Glutamatergic neuron (in vitro differentiated cells): ENCODE data around the gene GSE1. TPM values are rescaled to one million over a fixed set of nuclear protein-coding genes. Genes with fewer than 3 reads are reported as not detected.

Source experiments
- DNase-seq: peaks from one replicate; pipeline ENCODE4 v3.0.0; 2022
- H3K27ac Mint-ChIP-seq: one replicate; pipeline ENCODE4 v1.8.0; 2020; ENCODE audit warnings: mild to moderate bottlenecking, mixed read lengths, inconsistent platforms; ENCODE audit not compliant: unreplicated experiment
- H3K27me3 Mint-ChIP-seq: one replicate; pipeline ENCODE4 v1.8.0; 2020; ENCODE audit warnings: mild to moderate bottlenecking, moderate library complexity, mixed read lengths, inconsistent platforms; ENCODE audit not compliant: unreplicated experiment
- H3K36me3 Mint-ChIP-seq: one replicate; pipeline ENCODE4 v1.8.0; 2020; ENCODE audit warnings: mild to moderate bottlenecking, mixed read lengths, inconsistent platforms; ENCODE audit not compliant: unreplicated experiment
- H3K4me1 Mint-ChIP-seq: one replicate; pipeline ENCODE4 v1.8.0; 2020; ENCODE audit warnings: mild to moderate bottlenecking, low read depth, mixed read lengths, inconsistent platforms; ENCODE audit not compliant: unreplicated experiment
- H3K4me3 Mint-ChIP-seq: one replicate; pipeline ENCODE4 v1.8.0; 2020; ENCODE audit warnings: mild to moderate bottlenecking, mixed read lengths, inconsistent platforms; ENCODE audit not compliant: unreplicated experiment
- H3K9me3 Mint-ChIP-seq: one replicate; pipeline ENCODE4 v1.8.0; 2020; ENCODE audit warnings: mild to moderate bottlenecking, moderate library complexity, mixed read lengths, inconsistent platforms; ENCODE audit not compliant: unreplicated experiment
- total RNA-seq: library from RNA; stranded (reverse); fragmentation: NEBNext Ultra II Directional; extraction: Animal tissue kit (Norgen Biotek cat#: 25700); gene quantifications from one replicate; pipeline ENCODE4 v1.2.1, GENCODE V29; 2021; ENCODE audit not compliant: unreplicated experiment
- TF ChIP-seq, protein P1 (sequence below): fragments of 200-600 bp; sonication (generic); IDR thresholded peaks from one replicate; pipeline ENCODE4 v1.5.0; 2021; ENCODE audit not compliant: partially characterized antibody, unreplicated experiment

GSE1 gene
- total RNA-seq, 1 donor from 2014 or later, result 473 TPM

DNA sequence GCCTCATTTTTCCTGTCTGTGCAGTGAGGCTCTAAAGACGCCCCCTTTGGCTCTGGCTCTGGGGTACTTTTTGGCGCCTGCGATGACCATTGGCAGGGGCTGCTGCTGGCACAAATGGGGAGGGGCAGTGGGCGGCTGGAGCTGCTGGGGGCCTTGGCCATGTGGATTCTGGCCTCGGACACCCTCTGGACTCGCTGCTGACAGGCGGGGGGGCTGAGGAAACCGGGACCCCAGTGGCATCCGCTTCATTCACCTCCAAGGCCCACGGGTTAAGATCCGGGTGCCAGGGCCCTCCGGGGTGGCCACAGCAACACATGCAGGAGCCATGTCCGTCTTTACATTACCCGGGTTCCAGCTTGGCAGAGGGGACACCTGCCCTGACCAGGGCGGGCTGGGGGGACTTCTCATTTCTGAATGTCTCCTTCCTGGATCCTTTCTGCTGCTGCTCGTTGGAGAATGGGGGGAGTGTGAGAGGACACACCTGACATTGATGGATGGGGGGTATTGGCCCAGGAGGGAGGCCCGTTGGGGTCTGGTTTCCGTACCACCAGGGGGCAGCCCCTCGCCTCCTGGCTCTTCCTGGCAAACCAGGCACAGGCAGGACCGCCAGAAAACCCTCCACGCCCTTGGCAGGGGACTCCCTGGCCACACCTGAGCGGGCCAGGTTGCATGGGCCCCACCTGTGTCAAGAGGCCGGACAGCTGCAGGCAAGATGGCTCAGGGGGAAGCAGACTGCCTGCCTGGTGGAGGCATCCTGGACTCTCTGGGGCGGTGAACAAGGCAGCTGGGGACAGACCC is 21.8 kb downstream of the GSE1 start:
- TF ChIP-seq, protein P1, sequence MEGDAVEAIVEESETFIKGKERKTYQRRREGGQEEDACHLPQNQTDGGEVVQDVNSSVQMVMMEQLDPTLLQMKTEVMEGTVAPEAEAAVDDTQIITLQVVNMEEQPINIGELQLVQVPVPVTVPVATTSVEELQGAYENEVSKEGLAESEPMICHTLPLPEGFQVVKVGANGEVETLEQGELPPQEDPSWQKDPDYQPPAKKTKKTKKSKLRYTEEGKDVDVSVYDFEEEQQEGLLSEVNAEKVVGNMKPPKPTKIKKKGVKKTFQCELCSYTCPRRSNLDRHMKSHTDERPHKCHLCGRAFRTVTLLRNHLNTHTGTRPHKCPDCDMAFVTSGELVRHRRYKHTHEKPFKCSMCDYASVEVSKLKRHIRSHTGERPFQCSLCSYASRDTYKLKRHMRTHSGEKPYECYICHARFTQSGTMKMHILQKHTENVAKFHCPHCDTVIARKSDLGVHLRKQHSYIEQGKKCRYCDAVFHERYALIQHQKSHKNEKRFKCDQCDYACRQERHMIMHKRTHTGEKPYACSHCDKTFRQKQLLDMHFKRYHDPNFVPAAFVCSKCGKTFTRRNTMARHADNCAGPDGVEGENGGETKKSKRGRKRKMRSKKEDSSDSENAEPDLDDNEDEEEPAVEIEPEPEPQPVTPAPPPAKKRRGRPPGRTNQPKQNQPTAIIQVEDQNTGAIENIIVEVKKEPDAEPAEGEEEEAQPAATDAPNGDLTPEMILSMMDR, result peak; percentile 42
- DNase-seq, result no peak
- Mint-ChIP-seq H3K27me3 (peaks cover 19% of the 10 kb centered on the region), H3K4me1 (peaks cover 13% of the 10 kb centered on the region), H3K4me3 (peak overlapping the region; percentile 46), H3K36me3 (no peaks in the 10 kb centered on the region), H3K27ac (peak overlapping the region; percentile 64), H3K9me3 (peaks cover 27% of the 10 kb centered on the region)

DNA sequence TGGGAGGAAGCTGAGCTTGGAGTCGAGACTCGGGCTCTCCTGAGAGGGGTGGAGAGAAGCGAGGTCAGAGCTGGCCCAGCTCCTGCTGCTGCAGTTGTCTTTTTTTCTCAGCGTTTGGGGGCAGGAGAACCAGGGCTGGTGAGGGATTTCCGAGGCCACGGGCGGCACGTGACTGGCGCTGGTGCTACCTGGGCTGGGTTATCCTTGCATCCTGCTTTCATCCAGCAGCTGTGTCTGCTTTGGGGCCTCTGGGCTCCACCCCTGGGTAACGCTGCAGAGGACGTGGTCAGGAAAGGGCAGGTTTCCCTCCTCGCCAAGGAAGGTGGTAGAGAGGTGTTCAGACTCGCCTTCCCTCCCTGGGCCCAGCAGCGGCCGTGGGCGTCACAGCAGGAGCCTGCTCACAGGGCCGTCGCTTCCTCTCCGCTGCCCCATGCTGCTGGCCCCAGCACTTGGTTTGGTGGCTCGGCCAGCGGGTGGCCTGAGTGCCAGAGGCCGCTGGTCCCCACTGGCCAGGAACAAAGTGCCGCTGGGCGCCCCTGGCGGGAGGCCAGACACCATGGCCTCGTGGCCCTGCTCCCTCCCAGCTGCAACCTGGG is 22.5 kb downstream of the GSE1 start:
- H3K36me3 Mint-ChIP-seq, result no peaks in the 10 kb centered on the region
- no peak for DNase-seq
- H3K4me3 Mint-ChIP-seq, result no peak overlapping the region
- H3K4me1 Mint-ChIP-seq, result peaks cover 13% of the 10 kb centered on the region
- peaks cover 21% of the 10 kb centered on the region for H3K9me3 Mint-ChIP-seq
- peak overlapping the region; percentile 64 for H3K27ac Mint-ChIP-seq
- TF ChIP-seq, protein P1, result no peak
- peaks cover 21% of the 10 kb centered on the region for H3K27me3 Mint-ChIP-seq

DNA sequence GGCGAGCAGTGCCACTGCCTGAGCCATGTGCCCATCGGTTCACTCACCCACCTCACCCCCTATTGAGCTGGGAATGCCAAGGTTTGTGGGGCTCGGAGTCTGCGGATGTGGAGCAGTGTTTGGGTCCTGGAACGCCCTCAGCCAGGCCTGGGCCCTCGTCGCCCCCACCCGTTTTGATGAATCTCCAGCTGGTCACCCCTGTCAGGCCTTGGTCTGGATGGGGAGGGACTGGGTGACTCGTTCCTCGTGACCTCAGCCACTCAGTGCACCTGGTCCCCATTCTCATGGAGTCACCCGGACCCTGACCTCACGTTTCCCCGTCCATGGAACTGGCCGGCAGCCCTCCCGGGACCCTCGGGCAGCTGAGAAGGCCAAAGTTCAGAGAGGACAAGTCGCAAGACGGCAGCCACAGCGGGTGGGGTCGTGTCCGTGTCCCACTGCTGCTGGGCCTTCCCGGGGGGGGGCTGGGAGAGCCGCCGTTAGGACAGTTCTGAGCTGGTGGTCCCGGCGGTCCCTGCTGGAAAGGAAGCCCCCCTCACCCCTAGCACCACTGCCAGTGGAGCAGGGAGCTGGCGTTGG is 23.2 kb downstream of the GSE1 start:
- Mint-ChIP-seq H3K9me3 (peaks cover 22% of the 10 kb centered on the region), H3K4me1 (peaks cover 13% of the 10 kb centered on the region), H3K27me3 (peaks cover 25% of the 10 kb centered on the region), H3K27ac (no peak overlapping the region), H3K4me3 (no peak overlapping the region), H3K36me3 (no peaks in the 10 kb centered on the region)
- DNase-seq, result no peak
- TF ChIP-seq, protein P1, result no peak

DNA sequence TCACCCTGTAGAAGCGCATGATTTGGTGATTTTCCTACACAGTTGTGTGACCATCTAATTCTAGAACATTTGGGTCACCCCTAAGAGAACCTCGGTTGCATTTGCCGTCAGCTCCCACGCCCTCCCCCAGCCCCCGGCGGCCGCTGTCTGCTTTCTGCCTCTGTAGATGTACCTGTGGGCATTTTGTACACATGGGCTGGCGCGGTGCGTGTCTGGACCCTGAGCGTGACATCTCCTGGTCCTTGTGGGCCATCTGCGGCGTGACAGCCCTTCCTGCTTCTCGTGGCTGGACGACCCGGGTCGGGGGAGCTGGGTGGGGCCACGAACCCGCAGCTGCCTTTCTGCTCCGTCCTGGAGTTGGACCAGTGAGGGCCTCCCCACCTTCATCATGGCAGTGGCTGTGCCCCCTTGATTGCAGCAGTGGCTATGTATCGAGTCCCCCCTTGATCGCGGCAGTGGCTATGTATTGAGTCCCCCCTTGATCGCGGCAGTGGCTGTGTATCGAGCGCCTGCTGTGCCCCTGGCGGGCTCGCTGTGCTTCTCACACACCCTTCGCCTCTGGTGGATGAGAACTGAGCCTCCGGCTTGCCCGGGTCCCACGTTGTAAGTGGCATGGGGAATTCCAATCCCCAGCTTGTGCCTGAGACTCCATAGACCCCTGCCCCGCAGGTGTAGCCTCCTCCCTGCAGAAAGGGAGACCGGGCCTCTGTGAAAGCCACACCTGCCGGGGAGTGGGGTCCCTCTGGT is 24.1 kb downstream of the GSE1 start:
- H3K27me3 Mint-ChIP-seq, result peaks cover 27% of the 10 kb centered on the region
- peak overlapping the region; percentile 17 for H3K27ac Mint-ChIP-seq
- no peaks in the 10 kb centered on the region for H3K36me3 Mint-ChIP-seq
- TF ChIP-seq, protein P1, result no peak
- no peak for DNase-seq
- peak overlapping the region; percentile 15 for H3K4me3 Mint-ChIP-seq
- peaks cover 24% of the 10 kb centered on the region for H3K9me3 Mint-ChIP-seq
- peaks cover 10% of the 10 kb centered on the region for H3K4me1 Mint-ChIP-seq
